Measurements from ENCODE around the gene CTDSP2.

The CTDSP2 gene

GRCh38 chr12:57817261-57817989 lies 29.1 kb downstream of the CTDSP2 start:
- Histone ChIP-seq H3K27me3 (ENCODE audit: insufficient read depth, low read depth, severe bottlenecking) (no peaks in the 10 kb centered on the region), H3K4me3 (ENCODE audit: low read depth, low read length) (no peak overlapping the region), H3K27ac (peak overlapping the region; percentile 10; the same call in 1 of the 2 replicates), H3K9me3 (ENCODE audit: severe bottlenecking) (no peaks in the 10 kb centered on the region), H3K36me3 (peaks cover 3% of the 10 kb centered on the region)
- DNase-seq: no peak
- TF ChIP-seq, protein P1, sequence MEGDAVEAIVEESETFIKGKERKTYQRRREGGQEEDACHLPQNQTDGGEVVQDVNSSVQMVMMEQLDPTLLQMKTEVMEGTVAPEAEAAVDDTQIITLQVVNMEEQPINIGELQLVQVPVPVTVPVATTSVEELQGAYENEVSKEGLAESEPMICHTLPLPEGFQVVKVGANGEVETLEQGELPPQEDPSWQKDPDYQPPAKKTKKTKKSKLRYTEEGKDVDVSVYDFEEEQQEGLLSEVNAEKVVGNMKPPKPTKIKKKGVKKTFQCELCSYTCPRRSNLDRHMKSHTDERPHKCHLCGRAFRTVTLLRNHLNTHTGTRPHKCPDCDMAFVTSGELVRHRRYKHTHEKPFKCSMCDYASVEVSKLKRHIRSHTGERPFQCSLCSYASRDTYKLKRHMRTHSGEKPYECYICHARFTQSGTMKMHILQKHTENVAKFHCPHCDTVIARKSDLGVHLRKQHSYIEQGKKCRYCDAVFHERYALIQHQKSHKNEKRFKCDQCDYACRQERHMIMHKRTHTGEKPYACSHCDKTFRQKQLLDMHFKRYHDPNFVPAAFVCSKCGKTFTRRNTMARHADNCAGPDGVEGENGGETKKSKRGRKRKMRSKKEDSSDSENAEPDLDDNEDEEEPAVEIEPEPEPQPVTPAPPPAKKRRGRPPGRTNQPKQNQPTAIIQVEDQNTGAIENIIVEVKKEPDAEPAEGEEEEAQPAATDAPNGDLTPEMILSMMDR (IDR thresholded peaks at IDR 0.05; ENCODE audit: low read depth, low read length): no peak

- Histone ChIP-seq H3K27me3 (ENCODE audit: insufficient read depth, low read depth, severe bottlenecking) (no peaks in the 10 kb centered on the region), H3K36me3 (peaks cover 2% of the 10 kb centered on the region; the same call in 1 of the 2 replicates), H3K4me3 (ENCODE audit: low read depth, low read length) (no peak overlapping the region), H3K27ac (peak overlapping the region; percentile 6; the same call in 1 of the 2 replicates), H3K9me3 (ENCODE audit: severe bottlenecking) (no peaks in the 10 kb centered on the region)
- TF ChIP-seq, protein P1 (IDR thresholded peaks at IDR 0.05; ENCODE audit: low read depth, low read length): no peak
- peak; percentile 62 for DNase-seq
Measured at GRCh38 chr12:57816855-57817151, 29.7 kb downstream of the CTDSP2 start.

GRCh38 chr12:57816001-57816854 lies 30.3 kb downstream of the CTDSP2 start:
- no peak for DNase-seq
- H3K27me3 ChIP-seq (ENCODE audit: insufficient read depth, low read depth, severe bottlenecking): no peaks in the 10 kb centered on the region
- H3K4me3 ChIP-seq (ENCODE audit: low read depth, low read length): no peak overlapping the region
- TF ChIP-seq, protein P1 (IDR thresholded peaks at IDR 0.05; ENCODE audit: low read depth, low read length): no peak
- no peaks in the 10 kb centered on the region for H3K9me3 ChIP-seq (ENCODE audit: severe bottlenecking)
- peaks cover 2% of the 10 kb centered on the region; the same call in 1 of the 2 replicates for H3K36me3 ChIP-seq
- no peak overlapping the region; the same call in 1 of the 2 replicates for H3K27ac ChIP-seq

GRCh38 chr12:57815177-57816000 lies 31.1 kb downstream of the CTDSP2 start:
- DNase-seq: peak; percentile 32
- no peak overlapping the region for H3K27ac ChIP-seq
- no peaks in the 10 kb centered on the region for H3K9me3 ChIP-seq (ENCODE audit: severe bottlenecking)
- TF ChIP-seq, protein P1 (IDR thresholded peaks at IDR 0.05; ENCODE audit: low read depth, low read length): peak; percentile 53
- H3K36me3 ChIP-seq: peaks cover 2% of the 10 kb centered on the region; the same call in 1 of the 2 replicates
- no peak overlapping the region for H3K4me3 ChIP-seq (ENCODE audit: low read depth, low read length)
- no peaks in the 10 kb centered on the region for H3K27me3 ChIP-seq (ENCODE audit: insufficient read depth, low read depth, severe bottlenecking)

DNA sequence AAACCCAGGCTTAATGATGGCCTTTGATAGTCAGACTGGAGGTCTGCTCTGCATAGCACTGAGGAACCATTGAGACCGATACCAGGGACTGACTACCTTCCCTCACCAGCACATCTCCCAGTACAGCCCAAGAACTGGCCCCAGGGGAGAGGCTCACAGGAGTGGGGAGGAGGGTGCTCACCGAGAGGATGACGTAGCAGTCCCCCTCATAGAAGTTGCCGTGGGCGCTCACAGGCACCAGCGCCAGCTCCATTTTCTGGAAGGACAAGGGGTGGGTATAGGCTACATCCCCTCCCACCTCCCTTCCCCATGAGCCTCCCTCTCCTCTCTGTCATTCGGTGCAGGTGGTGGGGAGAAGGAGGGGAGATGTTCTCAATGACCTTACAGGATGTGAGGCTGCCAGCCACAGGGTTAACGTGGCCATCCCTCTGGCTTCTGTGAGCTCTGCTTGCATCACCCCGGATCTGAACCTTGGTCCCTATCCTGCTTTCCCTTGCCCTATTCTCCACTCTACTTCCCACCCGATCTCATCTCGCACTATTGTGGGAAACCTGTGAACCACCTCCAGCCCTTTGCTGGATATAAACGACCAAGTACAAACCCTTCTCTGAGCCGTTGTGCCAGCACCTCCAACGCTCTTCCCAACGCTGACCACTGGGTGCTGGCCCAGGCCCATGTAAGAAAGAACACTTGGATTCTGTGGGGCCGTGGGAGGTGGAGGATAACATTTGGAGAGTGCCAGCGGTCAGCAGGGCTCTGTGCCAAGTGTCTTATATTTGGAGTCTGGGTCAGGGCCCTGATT lies 32.4 kb downstream of the CTDSP2 start:
- DNase-seq: no peak
- TF ChIP-seq, protein P1 (IDR thresholded peaks at IDR 0.05; ENCODE audit: low read depth, low read length): no peak

More for the DNA sequence above, 32.4 kb downstream of the CTDSP2 start:
- H3K27ac ChIP-seq: no peak overlapping the region
- no peaks in the 10 kb centered on the region for H3K27me3 ChIP-seq (ENCODE audit: insufficient read depth, low read depth, severe bottlenecking)
- no peaks in the 10 kb centered on the region for H3K36me3 ChIP-seq
- no peak overlapping the region for H3K4me3 ChIP-seq (ENCODE audit: low read depth, low read length)
- no peaks in the 10 kb centered on the region for H3K9me3 ChIP-seq (ENCODE audit: severe bottlenecking)
